Subcutaneous adipose tissue (tissue), 4 donors: Measurements from ENCODE around the gene SAXO1. TPM values are rescaled to one million over a fixed set of nuclear protein-coding genes. Genes with fewer than 3 reads are reported as not detected.

Experiments
- total RNA-seq, 4 donors: library from RNA; depleted of rRNA; stranded (reverse); fragments of >200 nt; gene quantifications; one replicate each; pipeline ENCODE4 v1.1.0, GENCODE V29; 2016
- TF ChIP-seq, protein P1 (sequence below): fragments of 450-650 bp; IDR thresholded peaks from one replicate; pipeline ENCODE4 v1.5.1; 2016; ENCODE audit warnings: low read depth, mild to moderate bottlenecking, control low read depth, antibody characterized with exemption, moderate library complexity

The SAXO1 gene
- total RNA-seq, 4 donors from 2014 or later, result under 0.01 TPM; not detected in 3

- TF ChIP-seq, protein P1, sequence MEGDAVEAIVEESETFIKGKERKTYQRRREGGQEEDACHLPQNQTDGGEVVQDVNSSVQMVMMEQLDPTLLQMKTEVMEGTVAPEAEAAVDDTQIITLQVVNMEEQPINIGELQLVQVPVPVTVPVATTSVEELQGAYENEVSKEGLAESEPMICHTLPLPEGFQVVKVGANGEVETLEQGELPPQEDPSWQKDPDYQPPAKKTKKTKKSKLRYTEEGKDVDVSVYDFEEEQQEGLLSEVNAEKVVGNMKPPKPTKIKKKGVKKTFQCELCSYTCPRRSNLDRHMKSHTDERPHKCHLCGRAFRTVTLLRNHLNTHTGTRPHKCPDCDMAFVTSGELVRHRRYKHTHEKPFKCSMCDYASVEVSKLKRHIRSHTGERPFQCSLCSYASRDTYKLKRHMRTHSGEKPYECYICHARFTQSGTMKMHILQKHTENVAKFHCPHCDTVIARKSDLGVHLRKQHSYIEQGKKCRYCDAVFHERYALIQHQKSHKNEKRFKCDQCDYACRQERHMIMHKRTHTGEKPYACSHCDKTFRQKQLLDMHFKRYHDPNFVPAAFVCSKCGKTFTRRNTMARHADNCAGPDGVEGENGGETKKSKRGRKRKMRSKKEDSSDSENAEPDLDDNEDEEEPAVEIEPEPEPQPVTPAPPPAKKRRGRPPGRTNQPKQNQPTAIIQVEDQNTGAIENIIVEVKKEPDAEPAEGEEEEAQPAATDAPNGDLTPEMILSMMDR, result no peak
These were observed 123.6 kb downstream of the SAXO1 start for GRCh38 chr9:18909140-18910018.

GRCh38 chr9:18907927-18908625 lies 124.9 kb downstream of the SAXO1 start:
- TF ChIP-seq, protein P1, result no peak

DNA sequence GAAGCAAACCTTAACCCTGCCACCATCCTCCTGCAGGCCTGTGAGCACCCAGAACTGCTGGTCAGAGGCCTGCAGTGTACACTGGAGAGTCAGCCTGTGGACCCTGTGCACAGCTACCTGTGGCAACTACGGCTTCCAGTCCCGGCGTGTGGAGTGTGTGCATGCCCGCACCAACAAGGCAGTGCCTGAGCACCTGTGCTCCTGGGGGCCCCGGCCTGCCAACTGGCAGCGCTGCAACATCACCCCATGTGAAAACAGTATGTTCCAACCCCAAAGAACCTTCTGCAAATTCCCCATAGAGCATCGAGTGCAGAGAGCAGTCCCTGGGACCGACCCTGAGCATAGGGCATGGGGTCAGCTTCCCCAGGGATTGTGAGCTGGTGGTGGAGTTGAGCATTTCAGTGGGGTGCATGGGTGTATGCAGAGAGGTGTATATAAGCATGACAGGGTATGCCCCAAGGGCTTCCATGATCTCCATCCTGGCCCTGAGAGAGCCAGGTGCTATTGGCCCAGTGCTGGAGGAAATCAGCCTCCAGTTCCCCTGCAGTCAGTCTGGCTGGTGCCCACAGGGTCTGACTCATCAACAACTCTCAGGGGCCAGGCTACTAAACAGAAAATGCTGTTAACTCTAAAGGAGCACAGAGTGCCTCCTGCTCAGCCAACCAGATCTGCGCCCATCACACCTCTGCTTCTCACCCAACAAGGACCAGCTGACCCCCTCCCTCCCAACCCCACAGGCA lies 126.2 kb downstream of the SAXO1 start:
- TF ChIP-seq, protein P1, result no peak

DNA sequence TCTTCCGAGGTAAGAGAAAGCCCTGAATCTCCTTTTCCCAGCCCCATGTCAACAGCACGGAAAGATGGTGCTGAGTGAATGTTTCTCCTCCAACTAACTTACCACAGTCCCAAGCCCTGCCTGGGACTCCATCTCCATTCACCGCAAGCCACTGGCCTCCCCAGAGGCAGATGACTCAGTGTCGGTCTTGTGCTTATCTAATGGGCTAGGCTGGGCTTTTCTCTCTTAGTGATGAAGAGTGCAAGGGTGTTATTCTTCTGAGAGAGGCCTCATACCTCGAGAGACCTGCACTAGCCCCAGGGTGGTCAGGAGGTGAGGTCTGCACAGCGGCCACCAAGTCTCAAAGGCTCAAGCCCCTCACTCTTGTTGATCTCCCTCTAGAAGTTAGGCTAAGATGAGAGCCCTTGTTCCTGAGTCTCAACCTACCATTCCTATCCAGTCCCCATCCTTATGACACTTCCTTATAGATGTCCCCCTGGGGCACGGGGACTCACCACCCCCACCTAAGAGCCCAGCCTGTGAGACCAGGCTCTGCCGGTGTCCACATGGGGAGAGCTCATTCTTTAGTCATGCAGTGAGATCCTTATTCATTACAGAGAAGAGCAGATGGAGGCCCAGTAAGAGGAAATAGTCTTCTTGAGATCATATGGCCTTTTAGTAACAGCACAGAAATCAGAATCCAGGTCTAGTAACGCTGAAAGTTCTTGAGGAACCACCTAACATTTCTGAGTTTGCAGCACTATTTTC lies 127.0 kb downstream of the SAXO1 start:
- TF ChIP-seq, protein P1, result no peak

DNA sequence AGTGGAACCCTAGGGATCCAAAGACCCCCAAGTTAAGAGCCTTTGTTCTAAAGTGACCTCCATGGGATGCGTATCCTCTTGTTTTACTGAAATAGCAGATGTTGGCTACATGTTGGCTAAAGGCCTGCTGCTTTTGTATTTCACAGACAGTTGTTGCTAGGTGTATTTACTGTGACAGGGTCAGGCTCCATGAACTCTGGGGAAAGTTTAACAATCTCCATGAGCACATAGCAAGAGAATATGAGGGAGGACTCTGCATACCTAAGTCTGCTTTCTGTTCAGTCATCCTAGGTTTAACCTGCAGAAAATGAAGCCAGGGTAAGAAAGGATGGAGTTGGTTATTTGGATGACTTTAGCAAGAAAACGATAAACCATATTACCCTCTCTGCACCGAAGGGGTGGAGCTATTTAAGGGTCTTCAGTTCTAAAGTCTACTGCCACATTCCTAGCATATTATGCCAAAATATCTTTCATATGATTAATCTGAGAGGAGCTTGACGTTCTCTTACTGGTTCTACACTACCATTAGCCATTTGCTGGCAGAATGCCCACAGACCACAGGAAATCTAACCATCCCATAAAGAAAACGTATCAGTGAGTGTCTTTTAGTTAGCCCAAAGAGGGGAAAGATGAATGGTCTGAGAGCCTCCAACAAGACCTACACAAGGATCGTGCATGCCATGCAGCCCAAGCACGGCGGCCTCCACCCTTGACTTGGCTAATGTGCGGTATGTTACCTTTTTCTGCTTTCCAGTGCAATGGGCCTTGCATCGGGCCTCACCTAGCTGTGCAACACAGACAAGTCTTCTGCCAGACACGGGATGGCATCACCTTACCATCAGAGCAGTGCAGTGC lies 127.8 kb downstream of the SAXO1 start:
- TF ChIP-seq, protein P1, result no peak

DNA sequence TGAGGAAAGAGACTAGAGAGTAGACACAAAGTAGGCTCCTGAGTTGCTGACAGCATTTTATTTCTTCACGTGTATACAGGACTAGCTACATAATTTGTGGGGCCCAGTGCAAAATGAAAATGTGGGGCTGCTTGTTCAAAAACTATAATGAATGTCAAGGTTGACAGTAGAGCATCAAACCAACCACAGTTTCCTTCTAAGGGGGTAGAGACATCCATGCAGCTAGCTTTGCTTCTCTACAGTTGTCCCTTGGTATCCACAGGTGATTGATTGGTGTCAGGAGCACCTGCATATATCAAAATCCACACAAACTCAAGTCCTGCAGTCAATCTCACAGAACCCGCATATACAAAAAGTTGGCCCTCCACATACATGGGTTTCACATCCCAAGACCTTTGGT lies 129.6 kb downstream of the SAXO1 start:
- TF ChIP-seq, protein P1, result no peak
